ENCODE results near the gene PAK6.

PAK6 gene

GRCh38 chr15:40274350-40275274 is 35.7 kb downstream of the PAK6 start:
- peak; percentile 76 for DNase-seq (ENCODE audit: extremely low spot score, insufficient read length, low read depth)
- peak; percentile 88 for FAIRE-seq

- no peak for DNase-seq (ENCODE audit: extremely low spot score, insufficient read length, low read depth)
- no peak for FAIRE-seq
These were observed 36.7 kb downstream of the PAK6 start for GRCh38 chr15:40275523-40275922.

- DNase-seq (ENCODE audit: extremely low spot score, insufficient read length, low read depth) (no peak), FAIRE-seq (no peak)
These were observed 37.1 kb downstream of the PAK6 start for GRCh38 chr15:40275954-40276353.

GRCh38 chr15:40276927-40277326 is 38.1 kb downstream of the PAK6 start:
- DNase-seq (ENCODE audit: extremely low spot score, insufficient read length, low read depth) (no peak), FAIRE-seq (no peak)

GRCh38 chr15:40277471-40277870 is 38.6 kb downstream of the PAK6 start:
- FAIRE-seq = no peak

GRCh38 chr15:40278026-40278425 is 39.2 kb downstream of the PAK6 start:
- DNase-seq (ENCODE audit: extremely low spot score, insufficient read length, low read depth) (no peak), FAIRE-seq (no peak)

More at GRCh38 chr15:40277471-40277870, 38.6 kb downstream of the PAK6 start:
- no peak for DNase-seq (ENCODE audit: extremely low spot score, insufficient read length, low read depth)

GRCh38 chr15:40279437-40280141 is 40.7 kb downstream of the PAK6 start:
- DNase-seq (ENCODE audit: extremely low spot score, insufficient read length, low read depth) (peak; percentile 57), FAIRE-seq (peak; percentile 81)

- FAIRE-seq (no peak), DNase-seq (ENCODE audit: extremely low spot score, insufficient read length, low read depth) (no peak)
These were observed 41.6 kb downstream of the PAK6 start for GRCh38 chr15:40280260-40281056.

- DNase-seq (ENCODE audit: extremely low spot score, insufficient read length, low read depth) (no peak), FAIRE-seq (no peak)
These were observed 42.4 kb downstream of the PAK6 start for GRCh38 chr15:40281057-40281800.

- no peak for DNase-seq (ENCODE audit: extremely low spot score, insufficient read length, low read depth)
- no peak for FAIRE-seq
These were observed 42.9 kb downstream of the PAK6 start for GRCh38 chr15:40281801-40282146.

- no peak for FAIRE-seq
- DNase-seq (ENCODE audit: extremely low spot score, insufficient read length, low read depth) = peak; percentile 38
These were observed 43.4 kb downstream of the PAK6 start for GRCh38 chr15:40282147-40282868.

GRCh38 chr15:40282869-40283614 is 44.2 kb downstream of the PAK6 start, which contains the start of gene ANKRD63:
Gene ANKRD63, minus strand, starts transcription at chr15:40283064. Its CDS starts 478 bp downstream, at chr15:40282586.
- FAIRE-seq (no peak), DNase-seq (ENCODE audit: extremely low spot score, insufficient read length, low read depth) (peak; percentile 33)

- no peak for DNase-seq (ENCODE audit: extremely low spot score, insufficient read length, low read depth)
- FAIRE-seq = no peak
These were observed 44.9 kb downstream of the PAK6 start for GRCh38 chr15:40283615-40284300.

GRCh38 chr15:40285151-40285550 is 46.3 kb downstream of the PAK6 start:
- no peak for DNase-seq (ENCODE audit: extremely low spot score, insufficient read length, low read depth)

GRCh38 chr15:40285554-40286011 is 46.7 kb downstream of the PAK6 start:
- FAIRE-seq = no peak

More at GRCh38 chr15:40285151-40285550, 46.3 kb downstream of the PAK6 start:
- FAIRE-seq = no peak

GRCh38 chr15:40286061-40286532 is 47.2 kb downstream of the PAK6 start:
- no peak for FAIRE-seq

More at GRCh38 chr15:40285554-40286011, 46.7 kb downstream of the PAK6 start:
- DNase-seq (ENCODE audit: extremely low spot score, insufficient read length, low read depth) = no peak

GRCh38 chr15:40286794-40287193 is 47.9 kb downstream of the PAK6 start:
- no peak for DNase-seq (ENCODE audit: extremely low spot score, insufficient read length, low read depth)
- no peak for FAIRE-seq

More at GRCh38 chr15:40286061-40286532, 47.2 kb downstream of the PAK6 start:
- DNase-seq (ENCODE audit: extremely low spot score, insufficient read length, low read depth) = no peak

Measured in GM18507 (cell line).